Mucosa of rectum (tissue), 2 donors: Measurements from ENCODE around the gene MMP14.

Experiments used
- H3K27ac ChIP-seq, 2 donors: one replicate each; pipeline ENCODE4 v1.7.0; 2013; ENCODE audit warnings: inconsistent platforms in 2 of 2, low read depth in 2 of 2, low read length in 2 of 2
- H3K27me3 ChIP-seq, 2 donors: one replicate each; pipeline ENCODE4 v1.7.0; 2013; ENCODE audit warnings: low read length in 2 of 2; ENCODE audit not compliant: control insufficient read depth in 2 of 2, insufficient read depth in 2 of 2
- H3K36me3 ChIP-seq, 2 donors: one replicate each; pipeline ENCODE4 v1.7.0; 2013; ENCODE audit warnings: low read length in 2 of 2; ENCODE audit not compliant: control insufficient read depth in 2 of 2, insufficient read depth in 2 of 2
- H3K4me1 ChIP-seq, 2 donors: one replicate each; pipeline ENCODE4 v1.7.0; 2013; ENCODE audit warnings: low read length in 2 of 2, mild to moderate bottlenecking in 1 of 2; ENCODE audit not compliant: control insufficient read depth in 2 of 2, insufficient read depth in 2 of 2
- H3K4me3 ChIP-seq, 2 donors: one replicate each; pipeline ENCODE4 v1.7.0; 2013; ENCODE audit warnings: low read length in 2 of 2
- H3K9ac ChIP-seq, 2 donors: one replicate each; pipeline ENCODE4 v1.7.0; 2013; ENCODE audit warnings: low read length in 2 of 2, low read depth in 1 of 2, mild to moderate bottlenecking in 1 of 2
- H3K9me3 ChIP-seq, 2 donors: one replicate each; pipeline ENCODE4 v1.7.0; 2013; ENCODE audit warnings: low read length in 2 of 2; ENCODE audit not compliant: control insufficient read depth in 2 of 2
- donor health status: healthy.
- donor health status: Normal muscosa, but diverticular disease.

MMP14 gene

GRCh38 chr14:22814373-22814772 is 22.0 kb upstream of the MMP14 start:
- Histone ChIP-seq H3K4me3 (peak overlapping the region in 1 of 2 donors; percentile 61), H3K4me1 (peaks cover 9 to 11% of the 10 kb centered on the region in 2 donors), H3K9ac (no peak overlapping the region), H3K27me3 (no peaks in the 10 kb centered on the region), H3K9me3 (no peaks in the 10 kb centered on the region), H3K27ac (peak overlapping the region in 1 of 2 donors; percentile 49), H3K36me3 (no peaks in the 10 kb centered on the region)

GRCh38 chr14:22814941-22815713 is 21.3 kb upstream of the MMP14 start, which contains the start of gene SLC7A7:
Gene SLC7A7, minus strand, starts transcription at chr14:22815435. Its CDS starts 2,037 bp downstream, at chr14:22813398.
- no peak within 1 kb of the TSS for H3K9ac ChIP-seq
- no peaks in the 10 kb centered on the region for H3K36me3 ChIP-seq
- no peaks in the 10 kb centered on the region for H3K27me3 ChIP-seq
- H3K27ac ChIP-seq, result peak within 1 kb of the TSS; percentile 49 to 61
- H3K4me3 ChIP-seq, result peak within 1 kb of the TSS; percentile 31 to 61
- H3K4me1 ChIP-seq, result peaks cover 9 to 17% of the 10 kb centered on the region in 2 donors
- H3K9me3 ChIP-seq, result no peaks in the 10 kb centered on the region

GRCh38 chr14:22819151-22819988 is 17.0 kb upstream of the MMP14 start:
- no peaks in the 10 kb centered on the region for H3K27me3 ChIP-seq
- peaks cover 20 to 25% of the 10 kb centered on the region in 2 donors for H3K4me1 ChIP-seq
- H3K4me3 ChIP-seq, result peak overlapping the region; percentile 32 to 66
- peak overlapping the region; percentile 29 to 52 for H3K9ac ChIP-seq
- H3K9me3 ChIP-seq, result no peaks in the 10 kb centered on the region
- no peaks in the 10 kb centered on the region for H3K36me3 ChIP-seq
- H3K27ac ChIP-seq, result peak overlapping the region; percentile 73 to 82

GRCh38 chr14:22820731-22821130 is 15.7 kb upstream of the MMP14 start:
- Histone ChIP-seq H3K27ac (no peak overlapping the region), H3K4me3 (no peak overlapping the region)

GRCh38 chr14:22821193-22822015 is 15.0 kb upstream of the MMP14 start:
- H3K4me3 ChIP-seq, result no peak overlapping the region
- peaks cover 15% of the 10 kb centered on the region in 2 donors for H3K4me1 ChIP-seq
- no peaks in the 10 kb centered on the region for H3K27me3 ChIP-seq
- H3K9ac ChIP-seq, result no peak overlapping the region
- H3K27ac ChIP-seq, result no peak overlapping the region
- H3K36me3 ChIP-seq, result no peaks in the 10 kb centered on the region
- H3K9me3 ChIP-seq, result no peaks in the 10 kb centered on the region

More at GRCh38 chr14:22820731-22821130, 15.7 kb upstream of the MMP14 start:
- Histone ChIP-seq H3K9me3 (no peaks in the 10 kb centered on the region), H3K36me3 (no peaks in the 10 kb centered on the region), H3K27me3 (no peaks in the 10 kb centered on the region), H3K4me1 (peaks cover 15% of the 10 kb centered on the region in 2 donors), H3K9ac (no peak overlapping the region)

GRCh38 chr14:22822016-22822570 is 14.3 kb upstream of the MMP14 start:
- H3K9ac ChIP-seq, result peak overlapping the region; percentile 52 to 58
- no peaks in the 10 kb centered on the region for H3K36me3 ChIP-seq
- peak overlapping the region; percentile 50 to 66 for H3K4me3 ChIP-seq
- H3K9me3 ChIP-seq, result no peaks in the 10 kb centered on the region
- H3K27me3 ChIP-seq, result no peaks in the 10 kb centered on the region
- peak overlapping the region; percentile 22 to 56 for H3K27ac ChIP-seq
- peaks cover 15% of the 10 kb centered on the region in 2 donors for H3K4me1 ChIP-seq

GRCh38 chr14:22822571-22823098 is 13.8 kb upstream of the MMP14 start:
- Histone ChIP-seq H3K27ac (peak overlapping the region; percentile 22 to 56), H3K9ac (peak overlapping the region; percentile 52 to 58), H3K4me3 (peak overlapping the region; percentile 50 to 66), H3K27me3 (no peaks in the 10 kb centered on the region), H3K36me3 (no peaks in the 10 kb centered on the region), H3K9me3 (no peaks in the 10 kb centered on the region), H3K4me1 (peaks cover 15% of the 10 kb centered on the region in 2 donors)

GRCh38 chr14:22824711-22825359 is 11.6 kb upstream of the MMP14 start:
- Histone ChIP-seq H3K36me3 (no peaks in the 10 kb centered on the region), H3K9me3 (no peaks in the 10 kb centered on the region), H3K4me1 (peaks cover 9 to 14% of the 10 kb centered on the region in 2 donors), H3K27ac (no peak overlapping the region), H3K9ac (no peak overlapping the region), H3K4me3 (no peak overlapping the region), H3K27me3 (no peaks in the 10 kb centered on the region)
